Esophagus squamous epithelium (tissue), 5 donors: ENCODE measurements around the gene GAS2. TPM values are rescaled to one million over a fixed set of nuclear protein-coding genes. Genes with fewer than 3 reads are reported as not detected.

ENCODE experiments used
- DNase-seq: peaks from one replicate; lab custom pipeline; 2025; lab: John Stamatoyannopoulos, UW
- H3K27ac ChIP-seq, 4 donors: fragments of 200-600 bp; sonication (generic); one replicate each; pipeline ENCODE4 v1.5.1; 2016 to 2019; ENCODE audit warnings: mild to moderate bottlenecking in 1 of 4
- H3K27me3 ChIP-seq, 4 donors: fragments of 200-600 bp; sonication (generic); 1 replicate in 3 of 4; 2 replicates in 1 of 4; pipeline versions ENCODE4 v1.5.1 to v1.6.0; 2017 to 2021; ENCODE audit warnings: antibody characterized with exemption in 1 of 4
- H3K36me3 ChIP-seq, 3 donors: fragments of 200-600 bp; sonication (generic); one replicate each; pipeline ENCODE4 v1.5.1; 2016 to 2019
- H3K4me1 ChIP-seq, 3 donors: fragments of 200-600 bp; sonication (generic); one replicate each; pipeline ENCODE4 v1.5.1; 2017 to 2019
- H3K4me3 ChIP-seq, 4 donors: fragments of 200-600 bp; sonication (generic); 1 replicate in 3 of 4; 2 replicates in 1 of 4; pipeline ENCODE4 v1.5.1; 2016 to 2019; ENCODE audit warnings: mild to moderate bottlenecking in 2 of 4, moderate library complexity in 1 of 4
- H3K9me3 ChIP-seq, 3 donors: fragments of 200-600 bp; sonication (generic); one replicate each; pipeline ENCODE4 v1.5.1; 2016 to 2019
- POLR2A ChIP-seq, 4 donors: fragments of 450-650 bp; IDR thresholded peaks; one replicate each; pipeline ENCODE4 v1.6.1; 2017; ENCODE audit warnings: antibody characterized with exemption in 4 of 4, mild to moderate bottlenecking in 4 of 4, moderate library complexity in 3 of 4
- WGBS, 2 donors: methylation state at CpG; one replicate each; pipeline ENCODE4 v1.1.5; 2018; 5-methylcytosine and 5-hydroxymethylcytosine counted together
- intact Hi-C: fragments of 100-400 bp; cut with DNase I; formaldehyde crosslinking; loops from one replicate; pipeline ENCODE4 v1.15.0; 2022
- total RNA-seq, 4 donors: library from RNA; depleted of rRNA; stranded (reverse); fragments of >200 nt; gene quantifications; one replicate each; pipeline ENCODE4 v1.1.0, GENCODE V29; 2016
- TF ChIP-seq, protein P1 (sequence below), 6 experiments: fragments of 450-650 bp in 4 of 6; fragments of 200-600 bp in 2 of 6; sonication (generic) in 2 of 6; IDR thresholded peaks; one replicate each; pipeline ENCODE4 v1.5.1; 2016 to 2019; ENCODE audit warnings: antibody characterized with exemption in 6 of 6, mild to moderate bottlenecking in 4 of 6, moderate library complexity in 4 of 6
- donor health status: DM: yes; HTN: yes; CAD: no.

GAS2 gene
- total RNA-seq, 4 donors from 2014 or later = 0.15 to 4.0 (median 2.5) TPM

DNA sequence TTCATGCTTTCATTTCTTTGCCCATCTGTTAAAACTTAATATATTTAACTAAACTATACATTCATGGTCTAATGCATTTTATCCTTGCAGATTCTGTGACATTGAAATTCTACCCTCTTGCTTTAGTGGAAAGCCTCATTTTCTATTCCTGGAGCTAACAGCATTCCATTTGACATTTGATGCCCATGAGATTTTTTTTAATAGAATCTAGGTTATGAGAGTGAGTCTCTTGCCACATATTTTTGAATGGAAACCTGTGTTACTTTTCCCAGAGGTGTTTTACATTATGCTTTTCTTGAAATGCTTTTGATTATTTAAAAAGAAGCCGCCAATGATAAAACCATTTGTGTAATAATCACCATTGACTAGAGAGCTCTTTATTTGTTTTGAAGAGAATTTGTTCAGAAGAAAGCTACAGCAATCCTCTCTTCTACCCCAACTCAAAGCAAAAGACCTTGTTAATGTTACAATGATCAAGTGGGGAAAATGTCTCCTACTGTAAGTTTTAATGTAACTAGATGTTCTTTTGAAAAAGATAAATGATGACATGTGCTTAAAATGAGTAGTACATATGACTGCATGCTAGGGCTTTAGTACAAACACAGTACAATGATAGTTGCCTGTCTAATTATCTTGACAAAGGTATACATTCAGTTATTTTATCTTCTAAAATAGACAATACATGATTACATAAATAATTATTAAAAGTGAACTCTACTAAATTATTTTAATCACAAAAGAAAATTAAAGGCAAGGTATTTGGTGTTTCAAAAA is 67.3 kb downstream of the GAS2 start:
- Histone ChIP-seq H3K4me3 (no peak overlapping the region), H3K9me3 (no peaks in the 10 kb centered on the region), H3K36me3 (no peaks in the 10 kb centered on the region), H3K4me1 (no peaks in the 10 kb centered on the region), H3K27me3 (no peaks in the 10 kb centered on the region), H3K27ac (no peak overlapping the region)
- no peak for DNase-seq
- WGBS, 2 donors = 75 to 94% methylated on average over 1 of the region's 1 CpG
- intact Hi-C loops = no loop called here
- TF ChIP-seq, protein P1, sequence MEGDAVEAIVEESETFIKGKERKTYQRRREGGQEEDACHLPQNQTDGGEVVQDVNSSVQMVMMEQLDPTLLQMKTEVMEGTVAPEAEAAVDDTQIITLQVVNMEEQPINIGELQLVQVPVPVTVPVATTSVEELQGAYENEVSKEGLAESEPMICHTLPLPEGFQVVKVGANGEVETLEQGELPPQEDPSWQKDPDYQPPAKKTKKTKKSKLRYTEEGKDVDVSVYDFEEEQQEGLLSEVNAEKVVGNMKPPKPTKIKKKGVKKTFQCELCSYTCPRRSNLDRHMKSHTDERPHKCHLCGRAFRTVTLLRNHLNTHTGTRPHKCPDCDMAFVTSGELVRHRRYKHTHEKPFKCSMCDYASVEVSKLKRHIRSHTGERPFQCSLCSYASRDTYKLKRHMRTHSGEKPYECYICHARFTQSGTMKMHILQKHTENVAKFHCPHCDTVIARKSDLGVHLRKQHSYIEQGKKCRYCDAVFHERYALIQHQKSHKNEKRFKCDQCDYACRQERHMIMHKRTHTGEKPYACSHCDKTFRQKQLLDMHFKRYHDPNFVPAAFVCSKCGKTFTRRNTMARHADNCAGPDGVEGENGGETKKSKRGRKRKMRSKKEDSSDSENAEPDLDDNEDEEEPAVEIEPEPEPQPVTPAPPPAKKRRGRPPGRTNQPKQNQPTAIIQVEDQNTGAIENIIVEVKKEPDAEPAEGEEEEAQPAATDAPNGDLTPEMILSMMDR (IDR thresholded peaks at IDR 0.05) = no peak
- no peak for TF ChIP-seq POLR2A (IDR thresholded peaks at IDR 0.05)

DNA sequence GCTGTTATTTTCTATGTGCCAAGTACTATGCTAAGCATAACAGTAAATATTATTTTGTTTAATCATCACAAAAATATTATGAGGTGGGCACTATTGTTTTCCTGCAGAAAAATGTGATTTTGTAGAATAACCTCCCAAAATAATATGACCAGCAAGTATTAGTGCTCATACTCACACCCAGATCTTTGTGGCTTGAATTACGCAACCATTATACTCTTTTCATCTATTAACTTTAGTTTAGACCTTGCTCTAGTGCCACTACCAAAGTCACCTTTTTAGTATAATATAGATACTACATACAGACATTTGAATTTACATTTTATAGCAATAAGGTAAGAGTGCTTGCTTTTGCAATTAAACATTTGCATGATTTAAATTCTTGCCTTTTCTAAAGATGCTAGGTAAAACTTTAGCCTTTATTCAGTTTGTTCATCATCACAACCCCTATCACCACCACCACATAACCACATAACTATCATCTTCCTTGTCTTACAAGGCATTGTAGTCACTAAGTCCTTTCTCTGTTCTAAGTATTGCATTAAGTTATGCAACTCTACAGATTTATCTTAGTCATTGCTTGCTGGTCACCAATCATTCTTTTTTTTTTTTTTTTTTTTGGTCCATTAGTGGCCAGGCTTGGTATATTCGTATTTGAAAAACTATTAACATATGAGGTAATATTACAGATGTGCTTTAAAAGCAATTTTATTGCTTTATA is 68.4 kb downstream of the GAS2 start:
- no peaks in the 10 kb centered on the region for H3K4me1 ChIP-seq
- no peak for TF ChIP-seq POLR2A (IDR thresholded peaks at IDR 0.05)
- TF ChIP-seq, protein P1 (IDR thresholded peaks at IDR 0.05) = no peak
- no peak overlapping the region for H3K4me3 ChIP-seq
- H3K27ac ChIP-seq = no peak overlapping the region
- DNase-seq = no peak
- no peaks in the 10 kb centered on the region for H3K9me3 ChIP-seq
- intact Hi-C loops = no loop called here
- no peaks in the 10 kb centered on the region for H3K27me3 ChIP-seq
- WGBS, 2 donors = 69 to 80% methylated on average over 2 of the region's 2 CpGs
- H3K36me3 ChIP-seq = no peaks in the 10 kb centered on the region

DNA sequence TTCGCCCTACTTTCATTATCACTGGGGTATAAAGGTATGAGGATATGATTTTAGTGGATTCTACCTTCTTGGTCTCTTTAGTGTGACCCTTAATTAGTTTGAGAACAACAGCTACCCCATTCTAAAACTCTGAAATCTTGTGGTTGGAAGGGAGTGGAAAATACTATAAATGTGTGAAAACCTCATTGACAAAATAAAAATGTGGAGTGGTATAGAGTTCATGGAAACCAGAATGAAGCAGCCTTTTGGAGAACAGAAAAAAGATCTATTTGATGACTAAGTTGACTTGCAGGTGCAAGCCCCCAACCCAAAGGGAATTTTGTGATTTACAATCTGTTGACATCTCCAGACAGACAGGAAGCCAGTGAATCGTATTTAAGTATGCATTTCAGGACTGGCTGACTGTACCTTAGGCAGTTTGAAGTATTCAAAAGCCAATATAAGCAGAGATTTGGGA is 75.8 kb downstream of the GAS2 start:
- DNase-seq = no peak
- H3K4me1 ChIP-seq = no peaks in the 10 kb centered on the region

DNA sequence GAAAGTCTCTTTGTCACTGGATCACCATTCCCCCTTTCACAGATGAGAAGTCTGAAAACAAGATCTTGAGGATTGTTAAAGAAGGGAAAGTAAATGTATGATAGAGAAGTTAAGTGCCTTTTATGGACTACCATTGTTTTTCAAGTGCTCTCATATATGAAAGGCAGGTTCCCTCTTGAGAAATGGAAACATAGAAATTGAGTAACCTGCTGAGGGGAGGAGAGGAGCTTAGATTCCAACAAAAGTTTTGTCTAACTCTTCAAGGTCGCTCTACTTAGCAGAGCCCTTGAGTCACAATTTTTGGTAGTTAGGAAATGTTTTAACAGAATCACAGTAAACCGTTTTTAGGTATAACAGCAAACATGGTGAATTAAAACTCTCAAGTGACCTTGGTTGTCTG is 83.1 kb downstream of the GAS2 start:
- WGBS, 2 donors = 51 to 54% methylated on average over 2 of the region's 2 CpGs
- Histone ChIP-seq H3K27ac (no peak overlapping the region), H3K4me3 (no peak overlapping the region), H3K27me3 (no peaks in the 10 kb centered on the region), H3K4me1 (no peaks in the 10 kb centered on the region), H3K9me3 (no peaks in the 10 kb centered on the region), H3K36me3 (no peaks in the 10 kb centered on the region)
- intact Hi-C loops = no loop called here
- no peak for DNase-seq
- TF ChIP-seq POLR2A (IDR thresholded peaks at IDR 0.05) = no peak
- TF ChIP-seq, protein P1 (IDR thresholded peaks at IDR 0.05) = no peak

More for the DNA sequence above, 75.8 kb downstream of the GAS2 start:
- Histone ChIP-seq H3K4me3 (no peak overlapping the region), H3K9me3 (no peaks in the 10 kb centered on the region), H3K36me3 (no peaks in the 10 kb centered on the region), H3K27ac (no peak overlapping the region), H3K27me3 (no peaks in the 10 kb centered on the region)
- TF ChIP-seq, protein P1 (IDR thresholded peaks at IDR 0.05) = no peak
- no peak for TF ChIP-seq POLR2A (IDR thresholded peaks at IDR 0.05)
- WGBS, 2 donors = 39 to 46% methylated on average over 2 of the region's 2 CpGs
- intact Hi-C loops = no loop called here

DNA sequence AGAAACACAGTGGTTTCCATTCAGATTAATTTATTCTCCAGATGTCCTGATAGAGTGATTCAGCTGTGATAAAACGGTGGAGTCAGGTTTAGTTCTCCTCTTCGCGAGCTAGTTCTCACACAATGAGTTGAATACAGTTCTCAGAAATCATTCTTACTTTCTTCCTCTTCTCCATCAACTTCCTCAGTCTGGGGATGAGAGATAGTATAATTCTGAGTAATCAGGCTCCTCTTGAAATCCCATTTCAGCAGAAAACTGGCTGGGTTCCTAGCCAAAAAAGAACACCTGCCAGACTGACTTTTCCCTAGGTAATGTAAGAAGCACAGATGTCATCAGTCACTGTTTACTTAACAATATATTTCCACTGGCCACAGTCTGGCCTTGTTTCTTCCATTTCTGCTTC is 86.5 kb downstream of the GAS2 start:
- no peaks in the 10 kb centered on the region for H3K4me1 ChIP-seq
- no peaks in the 10 kb centered on the region for H3K27me3 ChIP-seq
- TF ChIP-seq, protein P1 (IDR thresholded peaks at IDR 0.05) = no peak
- TF ChIP-seq POLR2A (IDR thresholded peaks at IDR 0.05) = no peak
- H3K9me3 ChIP-seq = no peaks in the 10 kb centered on the region
- no peak overlapping the region for H3K27ac ChIP-seq
- no peak overlapping the region for H3K4me3 ChIP-seq
- intact Hi-C loops = no loop called here
- no peaks in the 10 kb centered on the region for H3K36me3 ChIP-seq
- WGBS, 2 donors = 49 to 53% methylated on average over 3 of the region's 3 CpGs
- DNase-seq = no peak
